GM12891 (cell line): Measurements from ENCODE around the gene TRUB1.

ENCODE experiments used
- POLR2AphosphoS5 ChIP-seq: IDR thresholded peaks from 2 replicates; pipeline ENCODE4 v1.6.1; 2011; ENCODE audit warnings: low read depth, low read length, control low read depth
- TAF1 ChIP-seq: IDR thresholded peaks from 2 replicates; pipeline ENCODE4 v1.6.1; 2011; ENCODE audit warnings: low read depth, low read length, control low read depth

DNA sequence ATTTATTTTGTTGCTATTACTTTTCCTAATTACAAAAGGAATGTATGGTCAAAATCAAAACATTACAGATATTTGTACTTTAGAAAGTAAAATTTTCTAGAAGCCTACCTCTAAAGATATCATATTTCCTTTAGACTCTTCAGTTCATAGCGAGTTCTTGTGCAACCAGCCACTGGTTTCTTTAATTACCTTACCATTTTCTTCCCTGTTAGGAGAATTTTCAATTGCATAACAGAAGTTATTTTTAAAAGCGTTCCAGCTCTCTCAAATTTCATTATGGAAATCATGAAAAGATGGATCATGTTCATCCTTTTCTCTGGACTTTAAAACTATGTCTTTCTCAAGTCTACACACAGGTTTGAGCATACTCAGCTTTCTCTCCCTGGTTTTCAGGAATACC lies 5.0 kb upstream of the TRUB1 start:
- TF ChIP-seq POLR2AphosphoS5 (no peak), TAF1 (no peak)
